ENCODE measurements around the gene ETV6.

ETV6 gene

DNA sequence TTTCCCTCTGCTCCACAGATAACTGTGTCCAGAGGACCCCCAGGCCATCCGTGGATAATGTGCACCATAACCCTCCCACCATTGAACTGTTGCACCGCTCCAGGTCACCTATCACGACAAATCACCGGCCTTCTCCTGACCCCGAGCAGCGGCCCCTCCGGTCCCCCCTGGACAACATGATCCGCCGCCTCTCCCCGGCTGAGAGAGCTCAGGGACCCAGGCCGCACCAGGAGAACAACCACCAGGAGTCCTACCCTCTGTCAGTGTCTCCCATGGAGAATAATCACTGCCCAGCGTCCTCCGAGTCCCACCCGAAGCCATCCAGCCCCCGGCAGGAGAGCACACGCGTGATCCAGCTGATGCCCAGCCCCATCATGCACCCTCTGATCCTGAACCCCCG lies 219.9 kb downstream of the ETV6 start:
- FAIRE-seq = no peak

DNA sequence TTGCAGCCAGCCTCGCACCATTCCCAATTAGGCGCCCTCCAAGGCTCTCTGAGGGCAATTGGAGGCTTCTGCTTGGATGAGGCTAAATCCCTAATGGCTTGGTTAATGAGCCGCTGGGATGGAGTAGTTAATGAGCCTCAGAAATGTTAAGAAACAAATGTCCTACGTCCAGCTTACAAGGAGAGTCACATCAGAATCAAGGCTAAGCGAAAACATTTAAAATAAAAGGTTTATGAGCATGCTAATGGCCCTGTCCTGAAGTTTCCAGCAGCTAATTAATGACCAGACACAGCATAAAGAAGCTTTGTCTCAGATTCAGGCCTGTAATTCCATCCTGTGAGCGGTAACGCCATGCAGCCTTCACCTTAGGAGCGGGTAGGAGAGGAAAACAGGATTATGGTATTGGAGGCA lies 220.6 kb downstream of the ETV6 start:
- no peak for FAIRE-seq

DNA sequence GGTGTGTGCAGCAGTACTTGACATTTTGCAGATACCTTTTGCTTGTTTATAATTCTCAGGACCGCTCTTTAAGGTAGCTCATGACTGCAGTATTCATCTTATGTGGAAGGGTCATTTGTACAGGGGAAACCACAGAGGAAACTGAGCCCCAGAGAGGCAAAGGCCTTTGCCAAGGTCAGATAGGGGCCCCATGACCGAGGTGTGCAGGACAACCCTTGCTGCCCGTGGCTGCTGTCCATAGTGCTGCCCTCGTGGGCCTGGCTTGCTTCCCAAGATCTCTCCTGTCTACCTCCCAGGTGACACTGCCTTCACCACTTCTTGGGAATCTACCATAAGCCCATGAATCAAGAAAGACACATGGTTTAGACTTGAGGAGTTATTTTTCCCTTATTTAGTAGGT lies 222.6 kb downstream of the ETV6 start:
- no peak for FAIRE-seq

DNA sequence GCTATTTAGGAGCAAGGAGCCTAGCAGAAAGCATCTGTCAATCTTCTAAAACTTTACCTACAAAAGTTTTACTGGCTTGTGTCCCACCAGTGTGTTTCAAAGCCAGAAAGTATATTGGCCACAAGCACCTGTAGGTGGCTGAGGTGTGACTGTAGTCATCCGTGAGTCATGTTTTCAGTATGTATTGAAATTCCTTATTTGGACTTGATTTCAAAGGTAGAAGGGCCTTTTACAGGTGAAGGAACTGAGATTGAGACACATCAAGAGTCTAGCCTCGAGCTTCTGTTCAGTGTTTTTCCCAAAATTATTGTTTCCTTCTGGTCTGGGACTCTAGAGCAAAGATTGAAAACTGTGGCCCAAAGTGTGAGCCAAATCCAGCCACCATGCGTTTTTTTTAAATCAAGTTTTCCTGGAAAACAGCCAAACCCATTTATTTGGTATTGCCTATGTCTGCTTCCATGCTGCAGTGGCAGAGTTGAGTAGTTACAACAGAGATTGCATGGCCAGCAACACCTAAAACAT lies 226.0 kb downstream of the ETV6 start:
- FAIRE-seq = no peak

DNA sequence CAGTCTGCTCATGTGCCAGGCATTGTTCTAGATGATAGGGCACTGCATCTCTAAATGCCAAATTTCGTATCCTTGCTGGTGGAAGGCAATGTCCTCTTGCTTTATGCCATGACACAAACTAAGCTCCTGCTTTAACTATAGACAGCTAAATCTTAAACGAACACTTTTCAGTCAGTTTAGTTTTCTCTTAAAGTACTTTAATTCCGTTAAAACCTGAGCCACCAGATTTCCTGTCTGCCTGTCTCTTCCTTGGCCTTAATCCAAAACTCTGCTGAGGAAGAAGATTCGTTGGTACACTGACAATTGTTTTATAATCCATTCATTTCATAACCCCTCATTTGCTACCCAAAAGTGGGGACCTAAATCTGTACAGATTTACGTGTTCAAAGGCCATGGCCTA lies 226.8 kb downstream of the ETV6 start:
- no peak for FAIRE-seq

DNA sequence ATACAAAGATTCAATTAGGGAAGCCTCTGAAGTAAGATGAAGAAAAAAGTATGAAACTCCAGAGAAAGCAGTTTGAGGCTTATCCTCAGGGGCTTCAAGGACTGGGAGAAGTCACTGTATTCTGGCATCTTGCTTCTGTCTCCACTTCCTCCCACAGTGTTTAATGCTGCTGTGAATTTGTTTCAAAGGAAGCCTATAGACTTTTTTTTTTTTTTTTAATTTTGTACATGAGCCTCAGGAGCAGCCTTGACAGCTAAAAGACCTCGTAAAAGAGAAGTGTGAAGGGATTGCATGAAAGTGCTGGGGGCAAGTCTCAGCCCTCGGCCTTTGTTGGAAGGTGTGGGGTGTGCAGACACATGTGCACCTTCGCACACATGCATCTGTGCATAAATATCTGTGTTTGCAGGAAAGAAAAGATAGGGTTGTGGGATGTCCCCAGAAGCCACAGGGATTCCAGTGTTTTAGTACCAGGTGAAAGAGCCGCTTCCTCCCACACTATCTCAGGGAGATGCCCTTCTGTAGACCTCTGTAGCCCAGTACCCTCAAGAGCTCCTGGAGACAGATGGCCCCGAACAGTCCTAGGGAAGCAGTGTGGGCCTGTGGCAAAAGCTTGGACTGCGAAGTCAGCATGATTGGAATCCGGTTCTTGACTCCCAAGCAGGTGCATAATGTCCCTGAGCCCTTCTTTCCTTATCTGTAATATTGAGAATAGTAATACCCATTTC lies 227.8 kb downstream of the ETV6 start:
- no peak for FAIRE-seq

DNA sequence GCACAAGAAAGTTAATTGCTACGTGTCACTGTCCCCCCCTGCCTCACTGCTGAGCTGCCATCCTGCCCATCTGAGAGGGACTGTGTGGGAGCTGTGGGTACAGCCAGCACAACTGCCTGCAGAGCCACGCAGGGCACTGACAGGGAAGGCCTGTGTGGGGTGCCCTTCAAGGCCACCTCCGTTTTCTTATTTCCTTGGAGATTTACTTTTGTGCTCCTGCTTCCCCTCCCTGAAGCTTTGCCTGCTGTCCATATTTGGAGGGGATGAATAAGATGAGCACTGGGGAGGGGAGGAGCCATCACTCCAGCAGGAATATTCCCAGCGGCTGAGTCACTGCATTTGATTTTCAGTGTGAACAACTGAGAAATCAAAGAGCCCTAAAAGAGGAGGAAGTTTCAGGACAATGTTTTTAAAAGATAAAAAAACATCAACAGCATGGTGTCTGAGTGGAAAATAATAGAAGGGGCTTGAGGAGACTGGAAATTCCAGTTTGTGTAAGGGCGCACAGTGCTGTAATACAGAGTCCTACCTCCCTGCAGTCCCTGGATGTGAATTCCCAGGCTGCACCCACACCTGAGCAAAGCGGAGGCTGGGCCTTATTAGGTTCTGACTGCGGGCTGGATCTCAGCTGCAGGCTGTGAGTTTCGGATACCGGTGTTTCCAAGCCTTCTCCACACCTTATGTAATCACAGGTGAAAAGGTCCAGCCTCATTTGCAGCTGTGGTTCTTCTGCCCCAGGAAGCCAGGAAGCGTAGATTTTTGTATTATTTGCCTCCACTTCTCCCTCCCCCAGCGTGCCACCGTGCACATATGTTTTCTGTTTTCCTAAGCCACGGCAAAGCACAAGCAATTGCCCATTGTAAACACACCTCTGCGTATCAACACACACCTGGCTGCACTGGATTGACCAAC lies 228.7 kb downstream of the ETV6 start:
- FAIRE-seq = no peak

DNA sequence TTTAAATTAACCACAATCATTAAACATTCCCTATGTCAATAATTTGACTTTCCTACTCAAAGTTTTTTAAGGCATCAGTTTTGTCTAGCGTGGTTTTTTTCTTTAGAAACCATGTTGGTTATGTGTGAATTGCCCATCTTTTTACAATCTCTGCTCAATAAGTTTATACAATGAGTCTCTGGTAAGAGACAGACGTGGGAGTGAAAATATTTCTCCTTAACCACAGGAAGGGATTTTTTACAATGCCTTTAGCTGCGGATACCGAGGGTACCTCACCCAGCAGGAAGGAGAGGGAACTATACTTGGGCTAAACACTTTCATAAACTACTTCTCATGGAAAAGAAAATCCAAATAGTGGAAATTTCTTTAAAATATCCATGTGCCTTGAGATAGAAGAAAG lies 229.8 kb downstream of the ETV6 start:
- no peak for FAIRE-seq

DNA sequence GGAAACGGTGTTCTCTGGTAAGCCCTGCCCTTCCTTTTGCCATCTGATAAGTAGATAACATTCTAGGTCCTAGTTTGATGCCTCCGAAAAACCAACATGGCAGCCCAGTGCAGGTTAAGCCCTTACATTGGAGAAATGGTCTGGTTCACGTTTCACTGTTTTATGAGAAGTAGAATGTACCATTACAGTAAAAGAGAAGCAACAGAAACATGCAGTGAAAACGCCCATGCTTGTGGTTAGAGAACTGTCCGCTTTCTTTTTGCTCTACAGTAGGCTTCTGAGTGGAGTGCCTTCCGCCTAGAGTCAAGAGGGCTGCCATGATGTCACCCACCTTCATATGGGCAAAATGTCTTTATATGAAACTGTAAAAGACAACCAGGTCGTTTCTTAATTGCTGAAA lies 230.9 kb downstream of the ETV6 start:
- FAIRE-seq = no peak

DNA sequence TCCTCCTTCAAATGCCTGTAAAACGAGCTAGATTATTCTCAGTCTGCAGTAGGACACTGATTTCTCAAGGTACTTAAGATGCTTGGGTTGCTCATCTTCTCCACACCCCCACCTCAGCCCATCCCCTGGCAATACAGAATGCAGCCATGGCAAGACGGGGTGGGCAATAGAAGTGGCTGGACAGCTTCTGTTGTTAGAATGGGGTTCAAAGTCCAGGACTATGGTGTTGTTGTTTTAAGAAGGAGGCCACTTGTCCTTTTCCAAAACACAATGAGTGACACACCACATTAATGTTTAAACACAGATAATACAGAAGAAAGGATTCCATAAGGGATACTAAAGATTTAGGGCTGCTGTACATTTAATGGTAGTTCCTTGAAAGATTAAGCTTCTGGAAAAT lies 232.4 kb downstream of the ETV6 start:
- FAIRE-seq = no peak

DNA sequence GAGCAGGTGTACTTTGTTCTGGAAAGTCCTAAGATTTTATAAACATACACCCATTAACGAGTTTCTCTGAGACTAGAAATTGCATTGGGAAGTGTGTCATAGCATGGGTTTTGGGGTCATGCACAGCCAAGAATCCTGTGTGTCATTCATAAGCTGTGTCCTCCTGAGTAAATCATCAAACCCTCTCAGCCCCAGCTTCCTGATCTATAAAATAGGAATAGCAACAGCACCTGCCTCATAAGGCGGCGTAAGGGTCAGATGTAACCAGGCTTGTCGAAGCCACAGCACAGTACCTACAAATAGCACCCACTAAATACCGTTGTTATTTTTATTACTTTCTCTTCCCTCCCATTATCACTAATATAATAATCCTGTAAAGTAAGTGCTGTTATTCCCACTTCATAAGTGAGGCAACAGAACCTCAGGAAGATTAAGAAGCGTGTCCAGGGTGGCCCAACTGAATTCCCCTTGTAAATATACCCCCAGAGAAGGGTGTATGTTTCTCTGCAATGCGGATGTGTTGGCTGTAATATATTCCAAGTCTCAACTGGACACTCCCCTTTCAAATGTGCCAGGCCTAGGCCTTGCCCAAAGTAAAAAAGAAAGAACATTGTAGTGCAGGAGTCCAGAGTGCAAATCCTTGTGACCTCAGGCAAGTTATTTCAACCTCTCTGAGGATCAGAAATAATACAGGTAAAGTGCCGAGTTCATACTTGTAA lies 233.0 kb downstream of the ETV6 start:
- FAIRE-seq = no peak

DNA sequence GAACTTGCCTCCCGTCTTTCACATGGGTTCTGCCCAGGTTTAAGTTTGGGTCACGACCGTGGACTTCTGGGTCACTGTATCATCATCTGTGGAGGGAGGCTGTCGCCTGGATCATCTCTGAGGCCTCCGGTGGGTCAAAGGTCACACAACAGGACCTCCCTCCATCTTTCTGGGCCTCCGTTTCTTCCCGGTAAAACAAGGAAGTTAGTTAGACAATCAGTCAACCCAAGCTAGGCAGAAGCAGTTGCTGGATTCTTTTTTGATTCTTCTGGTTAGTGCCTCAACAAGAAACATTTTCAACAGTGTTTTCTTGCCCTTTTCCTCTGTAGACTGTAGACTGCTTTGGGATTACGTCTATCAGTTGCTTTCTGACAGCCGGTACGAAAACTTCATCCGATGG lies 234.6 kb downstream of the ETV6 start:
- no peak for FAIRE-seq

DNA sequence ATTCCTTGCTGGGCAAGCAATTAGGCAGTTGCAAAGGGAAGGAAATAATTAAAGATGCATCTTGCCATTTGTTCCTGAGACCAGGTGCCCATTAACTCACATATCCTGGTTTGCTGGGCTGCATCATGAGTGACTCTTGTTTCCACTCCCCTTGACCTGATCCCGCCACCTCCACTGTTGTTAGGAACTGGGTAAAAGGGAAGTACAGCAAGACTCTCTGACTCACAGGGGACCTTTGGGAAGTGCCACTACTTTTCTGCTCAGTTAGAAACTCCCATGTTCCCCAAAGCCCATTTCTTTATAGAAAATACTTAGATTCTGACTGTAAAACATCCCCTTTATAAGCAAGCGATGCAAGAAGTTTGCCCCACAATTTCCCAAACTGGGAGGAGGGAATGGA lies 235.2 kb downstream of the ETV6 start:
- FAIRE-seq = no peak

DNA sequence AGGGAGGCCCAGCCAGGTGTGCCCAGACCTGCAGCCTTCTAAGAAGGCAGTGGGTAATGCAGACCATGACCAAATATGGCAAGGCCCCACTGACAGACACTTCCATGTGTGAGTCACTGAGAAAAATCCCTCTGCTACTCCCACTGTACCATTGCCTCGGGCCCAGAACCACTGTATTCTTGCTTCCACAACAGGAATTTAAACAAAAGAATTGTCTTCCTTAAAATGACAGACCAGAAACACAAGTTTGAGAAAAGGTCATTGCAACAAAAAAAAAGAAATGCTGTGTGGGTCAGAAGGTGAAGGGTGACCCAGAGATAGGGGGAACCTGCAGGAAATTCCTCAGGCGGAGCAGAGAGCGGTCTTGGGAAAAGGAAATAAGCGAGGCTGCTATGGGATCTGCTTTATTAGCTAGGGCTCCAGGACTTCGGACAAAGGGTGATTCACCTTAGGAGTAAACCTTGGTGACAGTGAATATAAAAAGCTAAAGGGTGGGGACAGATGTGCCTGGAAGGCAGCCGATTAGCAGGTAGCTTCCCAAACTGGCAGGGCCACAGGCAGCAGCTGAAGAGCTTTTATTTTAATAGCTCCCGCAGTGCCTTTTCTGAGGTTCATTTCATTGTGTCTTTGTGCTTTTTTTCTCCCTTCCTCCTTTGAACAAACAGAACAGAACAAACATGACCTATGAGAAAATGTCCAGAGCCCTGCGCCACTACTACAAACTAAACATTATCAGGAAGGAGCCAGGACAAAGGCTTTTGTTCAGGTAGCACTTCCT lies 236.0 kb downstream of the ETV6 start:
- FAIRE-seq = no peak

DNA sequence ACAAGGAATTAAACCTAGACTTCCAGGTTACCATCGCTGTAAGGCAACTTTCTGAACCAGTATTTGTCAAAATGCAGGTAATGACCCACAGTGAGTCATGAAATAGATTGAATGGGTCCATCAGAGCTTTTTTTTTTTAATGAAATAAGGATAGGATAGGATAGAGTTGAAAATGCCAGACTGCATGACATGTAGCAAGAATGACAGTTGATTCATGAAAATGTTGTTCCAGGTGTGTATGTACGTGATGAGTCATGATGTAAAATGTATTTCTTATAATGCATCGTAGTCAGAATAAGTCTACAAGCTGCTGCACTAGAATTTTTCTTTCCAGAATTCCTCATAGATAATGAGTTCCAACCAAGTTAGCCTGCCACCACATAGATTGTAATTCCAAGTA lies 236.9 kb downstream of the ETV6 start:
- FAIRE-seq = no peak

DNA sequence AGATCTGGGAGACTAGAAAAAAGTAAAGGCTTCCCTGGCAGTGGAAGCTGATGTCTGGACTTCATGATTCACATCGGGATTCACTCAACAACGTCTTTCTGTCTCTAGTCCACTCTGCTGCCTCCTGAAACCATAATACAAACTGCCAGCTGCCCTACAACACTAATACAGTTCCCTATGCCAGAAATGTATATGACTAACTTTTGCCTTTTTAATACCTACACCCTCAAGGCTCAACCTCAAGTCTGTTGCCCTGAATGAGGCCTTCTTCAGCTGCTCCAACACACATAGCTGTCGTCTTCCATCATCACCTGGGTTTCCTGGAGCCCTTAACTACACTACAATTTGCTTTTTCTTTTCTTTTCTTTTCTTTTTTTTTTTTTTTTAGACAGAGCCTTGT lies 238.6 kb downstream of the ETV6 start:
- FAIRE-seq = no peak

DNA sequence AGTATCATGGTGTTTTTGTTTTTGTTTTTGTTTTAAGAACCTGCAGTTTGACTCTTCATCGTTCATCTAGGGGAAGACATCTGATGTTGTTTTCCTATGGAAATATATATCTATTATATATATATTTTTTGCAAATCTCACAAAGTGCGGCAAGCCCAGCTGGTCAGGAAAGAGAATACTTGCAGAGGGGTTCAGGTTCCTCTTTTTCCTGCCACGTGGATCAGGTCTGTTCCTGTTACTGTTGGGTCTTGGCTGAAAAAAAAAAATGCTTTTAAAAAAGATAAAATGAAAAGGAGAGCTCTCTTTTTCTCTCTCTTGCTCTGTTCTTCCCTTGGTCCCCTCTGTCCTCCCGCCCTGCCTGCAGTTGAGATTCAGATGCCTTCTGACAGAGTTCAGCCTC lies 241.9 kb downstream of the ETV6 start:
- no peak for FAIRE-seq

DNA sequence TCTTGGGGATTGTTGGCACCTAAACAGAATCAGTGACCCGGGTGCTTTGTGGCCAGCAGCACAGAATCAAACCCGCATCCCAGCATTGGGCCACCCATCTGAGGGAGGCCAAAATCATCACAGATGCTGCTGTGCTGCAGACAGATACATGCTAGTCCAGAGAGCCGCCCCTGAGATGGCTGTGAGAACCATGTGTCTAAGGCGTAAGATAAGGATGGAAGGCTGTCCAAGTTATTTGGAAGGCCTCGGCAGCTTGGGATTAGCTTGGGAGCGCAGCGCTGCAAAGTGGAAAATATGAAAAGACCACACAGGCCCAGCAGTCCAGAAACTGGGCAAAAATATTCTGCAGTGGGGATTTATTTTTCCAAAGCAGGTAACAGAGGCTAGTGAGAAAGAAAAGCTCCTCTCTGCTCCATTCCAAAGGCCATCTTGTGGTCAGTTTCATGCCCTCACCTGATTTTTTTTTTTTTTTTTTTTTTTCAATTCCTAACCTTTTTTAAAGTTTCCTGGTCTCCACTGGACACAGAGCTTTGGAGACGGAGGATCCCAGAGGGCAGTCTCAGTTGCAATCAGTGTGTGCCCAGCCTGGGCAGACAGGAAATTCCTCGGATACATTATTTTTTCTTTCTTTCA lies 242.4 kb downstream of the ETV6 start:
- no peak for FAIRE-seq

DNA sequence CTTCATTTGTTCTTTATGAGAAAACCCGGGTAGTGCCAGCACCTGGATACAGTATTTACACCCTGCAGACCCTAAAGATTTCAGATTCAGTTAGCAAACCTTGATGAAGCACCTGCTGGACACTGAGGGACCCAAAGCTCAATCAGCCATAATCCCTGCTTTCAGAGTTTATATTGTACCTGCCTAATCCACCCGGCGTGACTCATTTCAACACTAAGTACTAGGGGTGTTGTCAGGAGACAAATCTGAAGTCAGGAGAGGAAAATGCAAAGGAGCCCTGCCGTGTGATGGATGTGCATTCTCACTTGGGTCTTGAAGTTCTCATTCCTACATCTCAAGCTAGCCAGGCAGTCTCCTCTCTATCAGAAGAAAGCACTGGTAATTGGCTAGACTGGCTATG lies 244.5 kb downstream of the ETV6 start:
- FAIRE-seq = no peak

DNA sequence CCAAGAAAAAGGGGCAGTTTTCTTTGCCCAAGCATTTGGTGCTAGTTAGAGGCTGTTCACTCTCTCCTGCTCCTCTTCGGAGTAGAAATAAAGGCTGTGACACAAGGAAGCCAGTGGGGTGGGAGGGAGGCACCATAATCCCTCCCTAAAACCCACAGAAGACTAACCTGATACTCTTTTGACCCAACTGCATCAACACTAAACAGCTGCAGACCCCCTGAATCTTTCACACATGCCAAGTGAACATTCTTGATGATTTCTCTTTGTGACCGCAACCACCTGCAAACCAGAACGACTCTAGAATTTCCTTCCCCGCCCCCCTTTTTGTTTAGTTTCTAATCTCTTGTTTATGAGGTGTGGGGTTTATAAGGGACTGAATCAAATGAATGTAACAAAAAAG lies 245.4 kb downstream of the ETV6 start:
- FAIRE-seq = no peak

DNA sequence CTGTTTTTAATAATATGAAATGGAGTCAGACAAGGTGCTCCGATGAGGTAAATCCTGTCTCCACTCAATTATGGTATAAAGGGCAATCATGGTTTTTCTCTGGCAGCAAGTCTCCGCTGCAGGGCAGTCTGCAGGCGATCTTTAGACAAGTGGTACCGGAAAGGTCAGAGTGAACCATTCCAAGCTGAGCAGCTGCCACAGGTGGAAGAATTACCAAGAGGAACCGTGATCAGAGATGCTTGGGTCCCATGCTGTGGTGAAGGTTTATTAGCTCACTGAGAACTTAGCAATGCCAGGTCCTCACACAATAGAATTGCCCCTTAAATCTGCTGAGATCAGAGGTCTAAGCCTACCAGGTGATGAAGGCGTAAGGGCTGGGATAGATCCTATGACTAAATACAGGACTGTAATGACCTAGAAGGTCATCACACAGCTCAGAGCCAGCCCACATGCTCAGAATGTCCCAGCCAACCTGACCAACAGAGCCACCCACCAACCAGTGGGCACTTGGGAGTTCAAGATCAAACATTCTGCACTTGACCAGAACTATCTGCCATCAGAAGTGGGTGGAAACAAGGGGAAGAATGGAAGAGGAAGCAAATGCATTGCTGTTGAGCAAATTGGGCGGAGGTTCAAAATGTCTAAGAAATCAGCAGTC lies 246.1 kb downstream of the ETV6 start:
- no peak for FAIRE-seq

Measured in G401.6 (cell line).